Gastrocnemius medialis (tissue), 4 donors: ENCODE data around the gene MORC3. TPM values are rescaled to one million over a fixed set of nuclear protein-coding genes. Genes with fewer than 3 reads are reported as not detected.

Experiments used
- ATAC-seq, 2 donors: fragments of 150-250 bp; one replicate each; pipeline ENCODE4 v1.9.1; 2016
- DNase-seq, 2 donors: peaks; one replicate each; pipeline ENCODE4 v3.0.0-alpha.2; 2019
- H3K27ac ChIP-seq, 4 donors: fragments of 200-600 bp; sonication (generic); 1 replicate in 1 of 4; 2 replicates in 3 of 4; pipeline ENCODE4 v1.5.1; 2016 to 2018; ENCODE audit warnings: mild to moderate bottlenecking in 2 of 4, moderate library complexity in 1 of 4
- H3K27me3 ChIP-seq, 3 donors: fragments of 200-600 bp; sonication (generic) in 2 of 3; 1 replicate in 1 of 3; 2 replicates in 2 of 3; pipeline versions ENCODE4 v1.5.1 to v1.6.0; 2016 to 2019; ENCODE audit warnings: mild to moderate bottlenecking in 1 of 3, moderate library complexity in 1 of 3
- H3K36me3 ChIP-seq, 2 donors: fragments of 200-600 bp; sonication (generic) in 1 of 2; one replicate each; pipeline ENCODE4 v1.5.1; 2017 to 2018
- H3K4me1 ChIP-seq, 2 donors: fragments of 200-600 bp; sonication (generic) in 1 of 2; one replicate each; pipeline ENCODE4 v1.5.1; 2016 to 2017; ENCODE audit warnings: mild to moderate bottlenecking in 2 of 2
- H3K4me3 ChIP-seq, 4 donors: fragments of 200-600 bp; sonication (generic) in 3 of 4; 1 replicate in 1 of 4; 2 replicates in 3 of 4; pipeline ENCODE4 v1.5.1; 2016 to 2019; ENCODE audit warnings: mild to moderate bottlenecking in 2 of 4
- H3K9me3 ChIP-seq, 3 donors: fragments of 200-600 bp; sonication (generic) in 2 of 3; 1 replicate in 1 of 3; 2 replicates in 2 of 3; pipeline ENCODE4 v1.5.1; 2016 to 2019
- CTCF ChIP-seq, 5 experiments: fragments of 450-650 bp in 3 of 5; fragments of 200-600 bp in 2 of 5; sonication (generic) in 2 of 5; IDR thresholded peaks in 4 of 5; conservative IDR thresholded peaks in 1 of 5; 1 replicate in 4 of 5; 2 replicates in 1 of 5; pipeline ENCODE4 v1.5.1; 2016 to 2019; ENCODE audit warnings: antibody characterized with exemption in 5 of 5, mild to moderate bottlenecking in 3 of 5, moderate library complexity in 3 of 5
- POLR2A ChIP-seq, 2 donors: fragments of 450-650 bp; IDR thresholded peaks; one replicate each; pipeline ENCODE4 v1.6.1; 2017; ENCODE audit warnings: antibody characterized with exemption in 2 of 2, mild to moderate bottlenecking in 2 of 2, moderate library complexity in 2 of 2
- in situ Hi-C, 4 donors: fragments of 200-750 bp; cut with MboI; loops; one replicate each; pipeline versions ENCODE4 v1.15.0 to v1.8.0; 2017; ENCODE audit warnings: low sequenced_read_pairs in 4 of 4
- intact Hi-C: fragments of 100-400 bp; cut with DNase I; formaldehyde crosslinking; loops from one replicate; pipeline ENCODE4 v1.15.1; 2023; ENCODE audit warnings: low total_unique reads
- total RNA-seq, 4 donors: library from RNA; depleted of rRNA; stranded (reverse); fragments of >200 nt; gene quantifications; one replicate each; pipeline versions ENCODE4 v1.1.0 to v1.2.3, GENCODE V29; 2016

The MORC3 gene
- total RNA-seq, 4 donors from 2014 or later, result 28.1 to 35.5 (median 31.7) TPM

DNA sequence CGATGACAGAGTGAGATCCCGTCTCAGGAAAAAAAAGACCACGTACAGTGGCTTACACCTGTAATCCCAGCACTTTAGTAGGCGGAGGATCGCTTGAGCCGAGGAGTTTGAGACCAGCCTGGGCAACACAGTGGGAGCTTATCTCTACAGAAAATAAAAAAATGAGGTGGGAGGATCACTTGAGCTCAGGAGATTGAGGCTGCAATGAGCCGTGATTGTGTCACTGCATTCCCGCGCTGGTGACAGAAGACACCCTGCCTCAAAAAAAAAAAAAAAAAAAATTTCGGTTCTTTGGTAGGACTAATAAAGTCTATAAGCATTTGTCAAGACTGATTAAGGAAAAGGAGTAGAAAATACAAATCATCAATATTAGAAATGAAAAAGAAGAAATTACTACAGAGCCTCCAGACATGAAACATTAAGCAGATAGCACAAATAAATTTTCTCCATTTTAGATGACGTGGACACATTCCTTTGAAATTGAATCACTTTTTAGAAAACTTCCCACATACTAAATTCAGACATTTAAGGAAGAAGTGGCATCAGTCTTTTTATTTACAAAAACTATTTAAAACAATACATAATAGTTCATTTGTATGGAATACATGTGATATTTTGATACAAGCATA is 30.4 kb downstream of the MORC3 start:
- Histone ChIP-seq H3K4me1 (no peaks in the 10 kb centered on the region), H3K27ac (no peak overlapping the region), H3K36me3 (peaks cover 0 to 69% of the 10 kb centered on the region in 2 donors), H3K4me3 (no peak overlapping the region), H3K9me3 (no peaks in the 10 kb centered on the region), H3K27me3 (no peaks in the 10 kb centered on the region)
- ATAC-seq (no peak), DNase-seq (no peak)
- in situ Hi-C loops (no loop called here), intact Hi-C loops (no loop called here)
- TF ChIP-seq CTCF (IDR thresholded peaks at IDR 0.05 in 4 of 5, conservative IDR thresholded peaks at IDR 0.05 in 1 of 5) (no peak), POLR2A (IDR thresholded peaks at IDR 0.05) (no peak)

DNA sequence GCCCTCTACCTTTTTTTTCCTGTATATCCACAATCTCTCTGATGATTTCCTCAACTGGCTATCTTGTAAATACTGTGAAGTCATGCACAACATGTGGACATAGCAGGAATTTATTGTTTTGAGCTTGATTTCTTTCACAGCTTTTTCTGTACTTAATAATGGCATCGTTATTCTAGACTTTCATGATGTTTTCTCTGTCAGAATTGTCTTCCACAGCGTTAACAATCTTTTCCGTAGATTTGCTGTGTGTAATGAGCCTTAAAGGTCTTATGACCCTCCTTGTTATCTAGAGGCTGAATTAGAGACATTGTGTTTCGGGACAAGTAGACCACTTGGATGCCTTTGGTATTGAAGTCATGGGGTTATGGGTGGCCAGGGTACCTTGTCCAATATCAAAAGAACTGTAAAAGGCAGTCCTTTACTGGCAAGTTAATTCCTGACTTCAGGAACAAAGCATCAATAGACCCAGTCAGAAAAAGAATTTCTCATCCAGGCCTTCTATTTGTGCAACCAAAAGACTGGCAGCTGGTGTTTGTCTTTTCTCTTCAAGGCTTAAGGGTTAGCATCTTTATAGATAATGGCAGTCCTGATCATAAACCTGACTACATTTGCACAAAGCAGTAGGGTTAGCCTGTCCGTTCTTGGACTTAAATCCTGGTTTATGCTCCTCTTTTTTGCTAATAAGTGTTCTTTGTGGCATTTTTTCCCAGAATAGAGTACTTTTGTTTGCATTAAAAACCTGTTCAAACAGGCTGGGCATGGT is 35.1 kb downstream of the MORC3 start:
- Histone ChIP-seq H3K27me3 (no peaks in the 10 kb centered on the region), H3K36me3 (peaks cover 9 to 75% of the 10 kb centered on the region in 2 donors), H3K4me3 (no peak overlapping the region), H3K9me3 (no peaks in the 10 kb centered on the region), H3K4me1 (no peaks in the 10 kb centered on the region), H3K27ac (no peak overlapping the region)
- no peak for TF ChIP-seq CTCF (IDR thresholded peaks at IDR 0.05 in 4 of 5, conservative IDR thresholded peaks at IDR 0.05 in 1 of 5)
- no peak for TF ChIP-seq POLR2A (IDR thresholded peaks at IDR 0.05)
- DNase-seq (no peak), ATAC-seq (no peak)
- intact Hi-C loops, result no loop called here
- in situ Hi-C loops, result no loop called here

DNA sequence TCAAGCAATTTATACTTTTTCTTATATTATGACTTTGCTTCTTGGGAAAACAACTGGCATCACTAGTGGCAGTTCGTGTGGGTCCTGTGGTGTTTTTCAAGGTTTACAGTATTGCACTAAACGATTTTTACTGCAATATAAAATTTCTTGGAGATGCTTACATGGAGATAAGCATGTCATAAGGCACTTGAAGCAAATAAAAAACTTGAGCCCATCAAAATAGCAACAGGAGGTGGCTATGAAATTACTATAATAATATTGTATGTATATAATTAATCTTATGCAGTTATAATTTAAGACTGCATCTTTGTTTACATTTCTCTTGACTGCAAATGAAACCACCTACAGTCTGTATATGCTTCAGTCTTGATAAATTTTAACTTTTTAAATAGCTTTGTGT is 35.9 kb downstream of the MORC3 start:
- TF ChIP-seq POLR2A (IDR thresholded peaks at IDR 0.05) (no peak), CTCF (IDR thresholded peaks at IDR 0.05 in 4 of 5, conservative IDR thresholded peaks at IDR 0.05 in 1 of 5) (no peak)
- H3K4me3 ChIP-seq, result no peak overlapping the region
- no peaks in the 10 kb centered on the region for H3K9me3 ChIP-seq
- H3K27me3 ChIP-seq, result no peaks in the 10 kb centered on the region
- in situ Hi-C loops (no loop called here), intact Hi-C loops (no loop called here)
- H3K4me1 ChIP-seq, result no peaks in the 10 kb centered on the region
- no peak for DNase-seq
- peaks cover 14 to 79% of the 10 kb centered on the region in 2 donors for H3K36me3 ChIP-seq
- no peak for ATAC-seq
- H3K27ac ChIP-seq, result no peak overlapping the region

GRCh38 chr21:36359185-36359584 is 39.2 kb downstream of the MORC3 start:
- DNase-seq, result no peak
- no peaks in the 10 kb centered on the region for H3K9me3 ChIP-seq
- H3K4me3 ChIP-seq, result no peak overlapping the region
- intact Hi-C loops, result no loop called here
- TF ChIP-seq CTCF (IDR thresholded peaks at IDR 0.05 in 4 of 5, conservative IDR thresholded peaks at IDR 0.05 in 1 of 5) (no peak), POLR2A (IDR thresholded peaks at IDR 0.05) (no peak)
- H3K36me3 ChIP-seq, result peaks cover 14 to 93% of the 10 kb centered on the region in 2 donors
- H3K4me1 ChIP-seq, result no peaks in the 10 kb centered on the region
- in situ Hi-C loops, result no loop called here
- no peak overlapping the region for H3K27ac ChIP-seq
- no peak for ATAC-seq
- no peaks in the 10 kb centered on the region for H3K27me3 ChIP-seq
